SKM-1 treated with dmso at 0.1 percent for 144 hours (cell line): ENCODE data around the gene AIG1.
"Not testable (repeated sequence)": the region's sequence is repeated elsewhere in the genome, so short reads cannot be mapped to it uniquely, and the experiment has no call there.

Source experiments
- DNase-seq: peaks from one replicate; lab custom pipeline; 2025; ENCODE audit not compliant: unreplicated experiment; lab: John Stamatoyannopoulos, UW

AIG1 gene

DNA sequence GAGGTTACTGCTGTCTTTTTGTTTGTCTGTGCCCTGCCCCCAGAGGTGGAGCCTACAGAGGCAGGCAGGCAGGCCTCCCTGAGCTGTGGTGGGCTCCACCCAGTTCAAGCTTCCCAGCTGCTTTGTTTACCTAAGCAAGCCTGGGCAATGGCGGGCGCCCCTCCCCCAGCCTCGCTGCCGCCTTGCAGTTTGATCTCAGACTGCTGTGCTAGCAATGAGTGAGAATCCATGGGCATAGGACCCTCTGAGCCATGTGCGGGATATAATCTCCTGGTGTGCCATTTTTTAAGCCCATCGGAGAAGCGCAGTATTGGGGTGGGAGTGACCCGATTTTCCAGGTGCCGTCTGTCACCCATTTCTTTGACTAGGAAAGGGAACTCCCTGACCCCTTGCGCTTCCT lies 247.1 kb downstream of the AIG1 start:
- DNase-seq = not testable (repeated sequence)

DNA sequence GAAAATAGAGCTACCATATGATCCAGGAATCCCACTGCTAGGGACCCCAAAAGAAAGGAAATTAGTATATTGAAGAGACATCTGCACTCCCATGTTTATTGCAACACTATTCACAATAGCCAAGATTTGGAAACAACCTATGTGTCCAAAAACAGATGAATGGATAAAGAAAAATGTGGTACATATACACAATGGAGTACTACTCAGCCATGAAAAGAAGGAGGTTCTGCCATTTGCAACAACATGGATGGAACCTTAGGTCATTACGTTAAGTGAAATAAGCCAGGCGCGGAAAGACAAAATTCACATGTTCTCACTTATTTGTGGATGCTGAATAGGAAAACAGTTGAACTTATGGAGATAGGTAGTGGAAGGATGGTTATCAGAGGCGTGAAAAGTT lies 252.5 kb downstream of the AIG1 start:
- no peak for DNase-seq

DNA sequence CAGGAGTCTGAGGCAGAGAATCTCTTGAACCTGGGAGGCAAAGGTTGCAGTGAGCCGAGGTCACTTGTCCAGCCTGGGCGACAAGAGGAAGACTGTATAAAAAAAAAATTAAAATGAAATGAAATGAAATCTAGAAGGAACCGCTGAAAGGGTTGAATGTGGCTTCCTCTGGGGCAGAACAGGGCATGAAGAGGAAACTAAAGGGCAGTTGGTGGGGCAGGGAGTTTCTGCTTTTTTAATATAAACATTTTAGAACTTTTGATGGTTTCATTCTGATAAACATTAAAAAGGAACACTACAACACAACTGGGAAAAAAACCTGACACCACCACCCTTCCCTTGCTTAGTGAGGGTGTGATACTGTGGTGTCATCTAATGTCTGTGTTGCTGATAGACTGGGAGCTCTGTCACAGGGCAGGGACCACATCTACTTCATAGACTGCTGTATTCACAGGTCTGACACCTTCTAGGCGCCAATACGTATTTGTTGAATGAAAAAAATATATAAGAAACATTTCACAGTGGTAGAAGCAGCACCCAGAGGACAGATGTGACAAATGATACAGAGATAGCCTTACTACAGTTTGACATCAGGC lies 260.9 kb downstream of the AIG1 start:
- DNase-seq = no peak

DNA sequence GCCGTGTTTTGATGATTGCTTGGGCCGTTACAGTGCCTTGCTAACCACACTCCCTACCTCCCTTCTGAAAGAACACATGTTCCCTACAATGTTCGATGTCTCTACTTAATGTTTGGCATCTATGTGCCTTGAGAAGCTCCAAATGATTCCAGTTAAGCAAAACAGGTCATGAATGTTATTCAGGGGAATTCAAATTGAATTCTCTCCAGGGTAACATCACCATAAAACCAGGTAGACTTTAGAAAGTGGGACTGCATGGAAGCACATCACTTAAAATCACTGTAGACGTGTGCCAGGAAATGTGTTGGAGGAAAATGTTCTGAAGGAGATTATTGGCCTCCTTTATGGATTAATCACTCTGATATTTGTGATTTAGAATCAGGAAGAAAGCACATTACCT lies 261.7 kb downstream of the AIG1 start:
- no peak for DNase-seq

DNA sequence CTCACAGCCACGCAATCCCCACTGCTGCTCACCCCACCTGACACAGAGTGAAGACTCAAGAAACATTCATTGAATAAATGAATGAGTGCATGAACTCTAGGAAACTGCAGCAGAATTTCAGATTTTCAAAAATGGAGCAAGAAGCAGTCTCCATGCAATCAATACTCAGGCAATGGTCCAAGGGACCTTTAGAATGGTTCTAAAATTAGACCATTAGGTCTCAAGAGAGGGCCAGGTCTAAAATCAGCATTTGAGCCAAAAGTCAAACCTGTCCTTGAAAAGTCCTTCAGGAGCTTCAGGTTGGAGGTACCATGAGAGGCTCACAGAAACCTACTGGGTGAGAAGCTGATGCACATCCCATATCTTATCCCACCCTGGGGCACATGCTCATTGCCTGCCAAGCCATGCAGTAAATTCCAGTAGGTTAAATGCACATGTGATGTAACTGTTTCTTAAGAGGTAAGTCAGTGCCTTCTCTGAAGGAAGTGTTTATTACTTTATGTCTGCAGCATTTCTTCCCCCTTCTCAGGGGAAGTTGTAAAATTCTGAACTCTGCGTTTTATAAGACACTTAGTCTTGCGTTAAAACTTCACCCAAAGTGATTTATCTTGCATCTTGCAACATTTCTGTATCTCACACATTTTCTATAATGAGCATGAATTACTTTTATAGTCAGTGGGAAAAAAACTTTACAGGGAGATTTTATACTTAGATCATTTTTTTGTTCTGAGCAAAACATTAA lies 263.2 kb downstream of the AIG1 start:
- peak; percentile 14 for DNase-seq

DNA sequence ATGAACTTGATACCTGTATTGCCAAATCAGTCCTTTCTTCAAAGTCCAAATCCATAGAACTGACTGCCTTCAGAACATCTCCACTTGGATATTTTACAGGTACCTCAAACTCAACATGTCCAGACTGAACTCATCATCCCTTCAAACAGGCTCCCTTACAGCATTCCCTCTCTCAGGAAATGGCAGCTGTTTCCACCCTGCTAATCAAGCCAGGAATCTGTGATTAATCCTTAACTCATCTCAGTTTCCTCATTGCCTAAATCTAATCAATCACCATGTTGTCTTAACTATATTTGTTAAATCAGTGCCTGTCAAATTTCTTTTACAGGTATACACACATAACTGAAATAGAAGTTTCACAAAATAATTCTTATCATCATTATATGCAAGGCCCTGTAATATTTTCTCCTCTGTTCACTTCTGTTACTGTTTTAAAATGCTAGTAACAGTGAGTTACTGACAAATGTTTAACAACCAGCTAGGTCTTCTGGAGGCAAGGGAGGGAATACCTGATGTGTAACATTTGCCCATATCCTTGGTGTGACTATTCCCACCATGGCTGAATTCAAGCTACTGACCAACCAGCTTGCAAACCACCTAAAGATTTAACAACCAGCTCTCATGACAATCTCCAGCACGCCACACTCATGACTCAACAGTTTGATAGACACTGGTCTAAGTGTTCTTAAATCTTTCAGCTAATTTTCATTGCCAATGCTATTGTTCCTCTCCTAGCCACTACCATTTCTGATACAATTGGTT lies 264.9 kb downstream of the AIG1 start:
- no peak for DNase-seq

DNA sequence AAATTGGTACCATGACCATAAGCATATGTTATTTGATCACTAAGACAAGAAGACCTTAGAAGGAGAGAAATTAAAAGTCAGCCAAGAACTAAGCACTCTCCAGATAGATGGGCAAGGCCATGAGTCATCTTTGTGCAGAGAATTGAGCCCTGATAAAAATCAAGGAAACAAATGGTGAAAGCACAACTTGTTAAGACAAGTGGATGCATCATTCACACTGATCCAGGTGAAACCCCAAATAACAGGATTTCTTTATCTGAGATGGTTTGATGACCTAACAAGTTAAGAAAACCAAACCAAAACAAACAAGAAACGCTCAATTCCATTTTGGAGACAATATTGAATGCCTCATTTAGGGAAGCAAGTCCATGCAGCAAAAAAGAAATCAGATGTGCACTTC lies 268.2 kb downstream of the AIG1 start:
- DNase-seq = no peak

DNA sequence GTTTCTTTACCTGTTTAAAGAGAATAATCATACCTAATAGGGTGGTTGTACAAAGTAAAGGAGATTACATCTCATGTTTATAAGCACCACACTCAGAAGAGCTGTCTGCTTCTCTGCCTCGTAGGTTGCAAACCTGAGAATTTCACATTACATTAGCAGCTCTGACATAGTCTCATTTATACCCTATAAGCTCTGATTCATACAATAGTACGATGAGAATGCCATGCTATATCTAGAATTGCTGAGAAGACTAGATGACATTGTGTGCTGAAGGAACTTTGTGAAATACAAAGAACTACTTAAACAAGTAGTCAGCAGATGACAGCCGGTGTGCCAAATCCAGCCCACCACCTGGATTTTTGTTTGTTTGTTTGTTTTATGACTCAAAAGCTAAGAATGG lies 268.6 kb downstream of the AIG1 start:
- no peak for DNase-seq

DNA sequence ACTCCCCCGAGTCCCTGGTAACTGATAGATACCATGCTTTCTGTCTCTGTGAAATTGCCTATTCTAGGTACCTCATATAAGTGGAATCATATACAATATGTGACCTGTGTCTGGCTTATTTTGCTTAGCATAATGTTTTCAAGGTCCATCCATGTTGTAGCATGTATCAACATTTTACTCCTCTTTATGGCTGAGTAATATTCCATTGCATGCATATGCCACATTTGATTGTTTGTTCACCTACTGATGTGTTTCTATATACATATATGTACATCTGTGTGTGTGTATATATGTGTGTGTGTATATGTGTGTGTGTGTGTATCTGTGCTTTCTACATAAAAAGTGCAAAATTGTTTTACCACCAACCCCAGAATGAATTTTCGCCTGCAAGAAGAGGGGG lies 270.7 kb downstream of the AIG1 start:
- no peak for DNase-seq

DNA sequence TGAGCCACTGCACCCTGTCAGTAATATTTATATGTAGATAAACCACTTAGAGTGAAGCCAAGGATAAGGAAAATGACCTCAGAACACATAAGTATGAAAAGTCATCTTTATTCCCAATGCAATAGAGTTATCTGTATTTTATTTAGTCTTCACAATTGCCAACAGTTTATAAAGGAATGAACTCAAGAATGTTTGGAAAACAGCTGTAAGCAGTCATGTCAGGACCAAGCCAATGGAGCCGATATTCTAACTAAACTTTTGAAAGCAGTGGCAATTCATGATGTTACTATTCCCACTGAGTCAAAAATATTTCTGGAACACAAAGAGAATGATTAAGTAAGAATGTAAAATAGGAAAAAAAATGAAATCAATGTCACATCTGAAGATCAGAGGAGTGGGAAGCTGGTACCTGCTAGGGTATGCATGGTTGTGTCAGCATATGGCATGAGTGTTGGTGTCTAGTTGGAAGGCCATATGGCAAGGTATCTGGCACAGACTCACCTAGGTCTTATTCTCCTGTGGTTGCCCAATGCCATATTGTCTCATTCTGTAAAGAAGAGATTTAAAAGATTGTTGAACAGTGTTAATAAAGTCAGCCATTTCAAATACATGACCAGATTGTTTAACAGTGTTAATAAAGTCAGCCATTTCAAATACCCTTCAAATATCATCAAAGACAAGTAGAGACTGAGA lies 271.6 kb downstream of the AIG1 start:
- no peak for DNase-seq

DNA sequence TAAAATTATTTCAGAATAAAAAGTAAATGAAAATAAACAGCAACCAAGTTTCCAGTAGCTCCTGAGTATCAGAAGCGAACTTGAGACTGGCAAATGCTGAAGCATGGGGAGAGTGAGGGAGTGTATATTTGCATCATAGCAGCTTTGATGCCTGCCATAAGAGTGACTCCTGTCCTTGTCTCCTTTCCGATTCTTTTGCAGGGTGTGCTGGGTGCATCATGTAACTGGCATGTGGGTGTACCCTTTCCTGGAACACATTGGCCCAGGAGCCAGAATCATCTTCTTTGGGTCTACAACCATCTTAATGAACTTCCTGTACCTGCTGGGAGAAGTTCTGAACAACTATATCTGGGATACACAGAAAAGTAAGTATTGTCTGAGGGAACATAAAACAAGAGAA lies 272.4 kb downstream of the AIG1 start:
- no peak for DNase-seq

DNA sequence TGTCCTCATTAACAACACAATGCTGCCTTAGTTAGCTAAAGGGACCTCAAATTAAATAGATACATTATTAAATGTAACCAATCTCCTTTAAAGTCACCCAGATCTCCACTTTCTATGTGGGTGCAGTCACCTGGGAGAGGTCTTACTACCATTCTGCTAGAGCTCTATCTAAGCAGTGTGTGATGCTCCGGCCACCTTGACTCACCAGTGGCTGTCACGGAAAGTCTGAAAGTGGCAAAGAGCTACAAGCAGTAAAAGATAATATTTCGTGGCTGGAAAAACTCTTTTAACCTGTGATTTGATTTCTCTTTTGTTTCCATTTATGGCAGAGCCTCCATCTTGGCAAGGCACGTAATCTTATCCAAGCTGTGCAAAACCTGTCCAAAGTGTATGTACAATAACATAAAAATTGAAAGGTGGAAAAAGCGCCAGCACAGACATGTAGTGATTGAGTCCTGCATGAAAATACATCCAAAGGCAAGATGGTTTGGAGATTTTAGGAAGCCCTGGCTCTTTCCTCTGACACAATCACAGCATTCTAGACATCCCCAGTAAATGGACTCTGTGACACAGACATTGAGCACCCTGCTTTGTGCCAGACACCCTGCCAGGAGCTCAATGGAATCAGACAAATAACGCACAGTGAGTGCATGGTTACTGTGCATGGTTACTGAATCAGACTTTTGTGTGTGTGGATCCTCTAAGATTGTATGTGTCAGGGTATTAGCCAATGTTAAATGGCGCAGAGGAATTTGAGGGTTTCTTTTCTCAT lies 273.2 kb downstream of the AIG1 start:
- no peak for DNase-seq

DNA sequence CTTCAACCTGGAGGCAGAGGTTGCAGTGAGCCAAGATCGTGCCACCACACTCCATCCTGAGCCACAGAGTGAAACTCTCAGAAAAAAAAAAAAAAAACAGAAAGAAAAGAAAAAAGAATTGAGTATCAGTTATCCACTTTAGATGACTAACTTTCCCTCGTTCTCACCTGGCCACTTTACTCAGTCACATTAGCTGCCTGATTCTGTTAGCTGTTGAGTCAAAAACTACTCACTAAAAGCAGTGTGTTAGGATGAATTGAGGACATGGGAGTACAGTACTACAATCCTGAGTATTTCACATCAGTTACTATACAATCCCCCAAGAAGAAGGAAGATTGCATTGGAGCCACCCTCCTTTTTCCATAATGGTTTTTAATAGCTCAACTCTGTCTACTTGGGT lies 275.2 kb downstream of the AIG1 start:
- DNase-seq = no peak

DNA sequence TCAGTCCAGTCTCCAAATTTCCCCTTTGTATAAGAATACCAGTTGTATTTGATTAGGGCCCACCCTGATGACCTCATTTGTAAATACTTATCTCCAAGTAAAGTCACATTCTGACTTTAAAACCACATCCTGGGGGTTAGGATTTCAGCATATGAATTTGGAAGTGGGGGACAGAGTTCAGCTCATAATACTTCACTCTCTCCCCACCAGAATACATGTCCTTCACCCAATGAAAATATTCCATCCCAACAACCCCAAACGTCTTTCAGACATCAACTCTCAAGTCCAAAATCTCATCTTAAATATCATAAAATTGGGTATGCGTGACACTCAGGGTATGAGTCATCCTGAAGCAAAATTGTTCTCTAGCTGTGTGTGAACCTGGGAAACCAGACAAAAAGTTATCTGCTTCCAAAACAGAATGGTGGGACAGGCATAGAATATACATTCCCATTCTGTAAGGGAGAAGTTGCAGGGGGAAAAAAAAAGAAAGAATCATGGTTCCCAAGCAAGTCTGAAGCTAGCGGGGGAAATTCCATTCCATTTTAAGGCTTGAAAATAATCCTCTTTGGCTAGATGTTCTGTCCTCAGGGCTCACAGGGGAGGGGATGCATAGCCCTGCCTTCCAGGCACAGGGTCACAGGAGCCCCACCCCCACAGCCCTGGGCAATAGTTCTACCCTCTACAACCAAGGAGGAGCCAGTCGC lies 275.9 kb downstream of the AIG1 start:
- DNase-seq = no peak

DNA sequence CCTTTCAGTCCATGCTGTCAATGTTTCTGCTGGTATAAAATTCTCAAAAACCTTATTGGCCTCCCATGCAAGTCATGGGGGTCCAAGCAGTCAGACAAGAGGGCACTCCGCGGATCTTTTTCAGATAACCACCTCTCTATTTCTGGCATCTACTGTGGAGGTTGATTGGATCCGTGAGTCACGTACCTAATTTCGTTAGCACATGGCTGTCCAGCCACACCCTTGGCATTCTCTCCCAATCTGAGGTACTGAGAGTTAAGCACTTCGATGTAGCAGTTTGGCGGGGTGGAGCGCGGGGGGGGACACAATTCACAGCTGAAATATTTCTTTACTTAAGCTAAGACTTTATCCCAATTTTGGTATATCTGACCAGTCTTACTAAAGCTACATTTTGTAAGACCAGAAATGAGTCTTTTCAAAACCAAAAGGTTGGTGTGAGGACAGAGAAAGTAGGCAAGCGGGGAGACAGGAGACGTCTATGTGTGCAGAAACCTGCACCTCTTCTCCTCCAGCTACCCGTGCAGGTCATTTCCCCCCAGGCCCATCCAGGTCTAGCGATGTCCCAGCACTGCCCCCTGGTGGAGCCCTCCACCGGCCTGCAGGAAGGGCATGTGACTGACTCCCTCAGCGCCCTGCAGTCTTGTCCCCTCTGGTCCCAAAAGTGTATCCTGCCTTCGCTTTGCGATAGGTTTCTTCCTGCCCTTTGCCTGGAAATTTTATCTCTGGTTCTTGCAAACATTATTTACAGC lies 276.7 kb downstream of the AIG1 start:
- no peak for DNase-seq

DNA sequence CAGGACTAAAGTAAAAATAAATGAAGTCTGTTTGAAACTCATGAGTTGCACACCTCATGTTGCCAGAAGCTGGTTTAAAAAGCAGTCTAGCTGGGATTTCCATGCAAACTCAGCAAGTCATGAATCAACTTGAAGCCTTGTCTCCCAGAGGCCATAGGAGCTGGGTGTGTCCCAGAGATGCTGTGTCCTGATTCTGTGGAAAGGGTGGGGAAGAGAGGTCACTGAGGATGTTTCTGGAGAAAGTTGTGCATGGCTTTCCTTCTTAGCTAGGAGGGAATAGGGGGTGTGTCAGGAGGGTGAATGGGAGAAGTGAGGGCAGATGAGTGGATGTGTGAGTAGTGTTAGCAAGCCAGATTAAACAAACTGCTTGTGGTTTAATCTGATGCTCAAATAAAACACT lies 278.5 kb downstream of the AIG1 start:
- DNase-seq = no peak

DNA sequence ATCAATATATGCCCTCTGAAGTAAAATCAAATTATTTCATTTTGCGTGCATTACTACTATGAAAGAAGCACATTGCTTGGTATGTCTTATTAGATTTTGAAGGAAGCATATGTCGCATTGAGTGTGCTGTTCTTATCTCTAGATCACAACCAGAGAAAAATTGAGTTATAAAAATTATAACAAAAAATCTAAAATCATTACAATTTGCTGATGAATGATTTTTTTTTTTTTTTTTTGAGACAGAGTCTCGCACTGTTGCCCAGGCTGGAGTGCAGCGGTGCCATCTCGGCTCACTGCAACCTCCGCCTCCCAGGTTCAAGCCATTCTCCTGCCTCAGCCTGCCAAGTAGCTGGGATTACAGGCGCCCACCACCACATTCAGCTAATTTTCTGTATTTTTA lies 284.8 kb downstream of the AIG1 start:
- not testable (repeated sequence) for DNase-seq

DNA sequence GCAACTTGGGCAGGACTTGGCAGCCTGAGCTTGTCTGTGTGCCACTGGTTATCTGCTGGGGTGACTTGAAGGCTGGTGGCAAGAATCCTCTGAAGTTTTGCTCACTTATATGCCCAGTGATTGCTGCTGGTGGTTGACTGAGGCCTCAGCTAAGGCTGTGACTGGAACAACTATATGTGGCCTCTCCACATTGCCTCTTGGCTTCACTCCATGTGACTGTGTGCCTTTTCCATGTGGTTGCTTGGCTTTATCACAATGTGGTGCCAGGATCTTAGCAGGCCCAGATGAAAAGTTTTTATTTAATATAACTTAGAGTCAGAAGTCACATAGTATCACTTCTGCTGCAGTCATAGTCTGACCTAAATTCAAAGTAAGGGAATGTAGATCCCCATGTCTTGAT lies 285.3 kb downstream of the AIG1 start:
- no peak for DNase-seq

DNA sequence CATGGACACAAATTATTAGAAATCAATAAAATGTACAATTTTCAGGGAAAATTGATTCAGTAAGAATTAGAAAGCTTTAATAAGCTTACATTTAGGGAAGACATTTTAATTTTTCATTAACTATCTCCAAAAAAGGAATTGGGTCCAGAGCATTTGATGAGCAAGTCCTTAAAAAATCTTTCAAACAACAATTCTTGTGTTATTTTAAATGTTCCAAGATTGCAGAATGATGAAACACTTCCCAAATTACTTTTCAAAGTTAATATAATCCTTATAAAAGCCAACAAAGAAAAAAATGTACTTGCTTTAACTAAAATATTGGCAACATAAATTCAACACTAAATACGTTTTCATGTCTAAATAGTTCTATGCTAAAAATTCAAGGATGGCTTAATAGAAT lies 287.8 kb downstream of the AIG1 start:
- no peak for DNase-seq

DNA sequence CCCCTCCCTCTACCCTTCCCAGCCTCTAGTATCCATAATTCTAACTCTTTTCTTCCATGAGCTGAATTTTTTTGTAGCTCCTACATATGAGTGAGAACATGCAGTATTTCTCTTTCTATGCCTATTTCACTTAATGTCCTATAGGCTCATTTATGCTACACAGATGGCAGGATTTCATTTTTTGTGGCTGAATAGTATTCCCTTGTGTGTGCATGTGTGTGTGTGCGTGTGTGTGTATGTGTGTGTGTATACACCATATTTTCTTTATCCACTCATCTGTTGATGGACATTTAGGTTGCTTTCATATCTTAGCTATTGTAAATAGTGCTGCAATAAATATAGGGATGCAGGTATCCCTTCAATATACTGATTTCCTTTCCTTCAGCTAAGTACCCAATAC lies 288.8 kb downstream of the AIG1 start:
- DNase-seq = no peak
